ENCODE results near the gene TPM3.

The TPM3 gene

DNA sequence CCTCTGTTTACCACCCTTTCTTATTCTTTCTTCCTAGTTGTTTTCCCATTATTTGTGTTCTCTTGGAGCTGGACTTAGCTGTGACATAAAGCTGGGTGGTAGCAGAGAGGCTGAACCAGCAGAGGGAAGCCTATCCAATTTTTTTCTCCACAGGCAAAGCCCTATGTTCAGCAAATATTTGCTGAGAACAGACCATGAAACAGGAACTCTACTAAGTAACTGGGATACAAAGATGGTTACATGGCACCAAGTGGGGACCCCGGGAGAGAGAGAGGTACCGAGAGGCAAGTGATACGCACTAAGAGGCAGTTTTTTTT, 7.6 kb upstream of the TPM3 start:
- DNase-seq = no peak

DNA sequence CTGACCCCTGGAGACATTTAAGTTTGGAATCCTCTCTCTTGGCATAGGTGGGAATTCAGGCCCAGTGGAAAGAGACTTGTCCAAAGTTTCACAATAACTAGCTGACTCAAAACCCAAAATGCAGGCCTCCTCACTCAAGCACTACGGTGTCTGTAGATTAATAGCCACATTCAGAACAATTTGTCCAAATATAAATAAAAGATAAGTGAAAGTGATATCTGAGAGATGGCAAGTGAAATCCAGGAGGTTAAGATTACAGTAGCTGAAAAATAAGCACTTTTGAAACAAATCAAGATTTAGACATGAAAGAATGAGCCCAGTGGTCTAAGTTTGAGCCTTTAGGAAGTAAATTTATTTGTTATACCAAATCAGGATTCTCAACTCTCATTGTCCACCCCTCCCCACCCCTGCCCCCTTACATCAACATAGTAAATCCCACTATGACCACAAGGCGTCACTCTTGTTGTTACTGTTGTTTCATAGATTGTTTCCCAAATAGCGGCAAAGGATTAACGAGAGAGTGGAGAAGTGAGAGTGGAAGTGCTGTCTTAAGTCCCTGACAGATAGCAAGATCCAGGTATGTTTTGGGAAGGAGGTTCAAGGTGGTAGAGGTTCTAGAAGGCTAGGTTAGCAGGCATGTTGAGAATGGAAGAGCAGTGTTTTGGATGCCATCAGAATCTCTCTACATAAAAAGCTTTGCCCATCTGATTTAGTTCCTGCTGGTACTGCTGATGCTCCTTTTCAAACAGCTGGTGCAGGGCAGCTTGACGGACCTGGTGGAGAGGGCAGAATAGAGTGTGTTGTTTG, 7.1 kb upstream of the TPM3 start:
- no peak for DNase-seq

GRCh38 chr1:154193821-154194220, 1.9 kb upstream of the TPM3 start:
- no peak for DNase-seq

- DNase-seq = no peak
Measured at GRCh38 chr1:154192476-154192875, 576 bp upstream of the TPM3 start.

DNA sequence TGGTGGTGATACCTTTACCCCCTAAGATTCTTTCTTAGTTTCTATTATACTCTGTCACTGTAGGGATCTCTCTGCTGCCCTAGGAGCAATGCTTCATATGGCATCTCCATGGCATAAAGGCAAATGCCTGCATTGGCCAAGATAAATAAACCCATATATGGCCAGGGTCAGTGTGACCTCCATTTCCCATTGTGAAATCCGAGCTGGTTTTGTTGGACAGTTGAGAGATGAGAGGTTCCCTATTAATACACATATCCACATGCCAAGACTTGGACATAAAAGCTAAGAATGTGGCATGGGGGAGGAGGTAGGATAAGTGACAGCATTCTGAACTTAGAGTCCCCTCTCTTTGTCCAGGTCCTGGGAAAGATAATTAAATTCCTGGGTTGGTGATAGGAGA, 1.4 kb downstream of the TPM3 start:
- no peak for DNase-seq

- DNase-seq = no peak
Measured at GRCh38 chr1:154186852-154187501, 4.9 kb downstream of the TPM3 start.

DNA sequence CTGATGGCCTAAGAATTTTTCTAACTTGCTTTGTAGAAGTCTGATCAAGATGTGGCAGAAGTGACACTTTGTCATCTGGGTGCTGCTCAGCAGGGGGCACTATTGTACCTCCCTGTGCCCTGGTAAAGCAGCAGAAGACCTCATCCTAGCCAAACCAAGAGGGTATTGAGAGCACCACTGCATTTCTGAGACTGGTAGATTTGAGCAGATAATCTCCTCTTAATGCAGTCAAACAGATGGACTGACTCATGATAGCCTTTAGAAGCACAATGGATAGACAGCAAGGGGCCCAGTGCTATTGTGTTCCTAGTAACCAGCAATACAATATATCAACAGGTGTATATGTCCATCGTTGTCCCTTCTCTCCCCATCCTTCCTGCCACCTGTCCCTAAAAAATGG, 5.7 kb downstream of the TPM3 start:
- DNase-seq = peak; percentile 35

- DNase-seq = peak; percentile 89
Measured at GRCh38 chr1:154183046-154183915, 8.6 kb downstream of the TPM3 start.

DNA sequence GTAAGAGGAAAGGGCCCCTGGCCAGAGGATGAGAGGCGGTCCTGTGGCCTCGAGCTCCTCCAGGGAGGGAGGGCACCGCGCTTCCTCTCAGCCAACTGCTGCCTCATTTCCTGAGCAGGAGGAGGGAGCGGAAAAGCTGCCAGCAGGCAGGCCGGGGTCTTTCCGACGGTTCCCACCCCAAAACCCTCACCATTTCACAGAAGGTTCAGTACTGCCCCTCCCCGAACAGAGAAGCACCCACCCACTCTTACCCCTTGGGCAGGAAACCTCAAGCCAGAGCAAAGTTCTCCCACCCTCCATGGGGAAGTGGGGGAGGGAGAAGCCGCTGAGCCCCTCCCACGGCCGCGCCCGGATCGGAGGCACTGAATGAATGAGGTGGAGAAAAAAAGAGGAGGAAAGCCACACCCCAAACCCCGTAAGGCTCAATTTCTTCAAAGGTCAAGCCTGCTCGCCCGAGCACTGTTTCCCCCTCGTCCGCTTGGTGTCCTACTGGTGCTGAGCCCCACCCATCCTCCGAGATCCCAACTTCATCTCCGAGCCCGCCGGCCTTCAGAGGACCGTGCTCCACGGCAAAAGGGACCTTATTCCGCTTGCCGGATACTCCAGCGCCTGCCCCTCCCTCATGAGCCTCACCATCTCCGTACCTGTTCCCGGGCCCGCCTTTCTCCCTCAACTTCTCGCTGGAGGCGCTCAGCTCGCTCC, 9.4 kb downstream of the TPM3 start:
- peak; percentile 97 for DNase-seq

DNA sequence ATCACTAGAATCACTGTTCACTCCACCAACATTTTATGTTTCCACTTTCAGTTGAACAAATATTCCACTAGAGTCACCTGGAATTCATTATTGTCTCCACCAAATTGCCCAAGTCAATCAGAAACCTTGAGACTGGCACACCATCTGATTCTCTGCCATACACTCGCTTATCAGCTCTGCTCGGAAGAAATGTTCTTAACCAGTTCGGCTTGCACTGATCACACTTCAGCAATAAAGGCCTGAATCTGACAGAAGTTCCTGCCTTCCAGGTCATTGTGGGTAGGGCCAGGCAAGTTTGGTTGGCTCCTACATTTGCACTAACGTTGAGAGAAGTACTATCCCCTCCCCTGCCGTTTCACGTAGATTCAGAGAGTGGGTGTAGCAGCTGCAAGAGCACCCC, 10.0 kb downstream of the TPM3 start:
- DNase-seq = no peak

DNA sequence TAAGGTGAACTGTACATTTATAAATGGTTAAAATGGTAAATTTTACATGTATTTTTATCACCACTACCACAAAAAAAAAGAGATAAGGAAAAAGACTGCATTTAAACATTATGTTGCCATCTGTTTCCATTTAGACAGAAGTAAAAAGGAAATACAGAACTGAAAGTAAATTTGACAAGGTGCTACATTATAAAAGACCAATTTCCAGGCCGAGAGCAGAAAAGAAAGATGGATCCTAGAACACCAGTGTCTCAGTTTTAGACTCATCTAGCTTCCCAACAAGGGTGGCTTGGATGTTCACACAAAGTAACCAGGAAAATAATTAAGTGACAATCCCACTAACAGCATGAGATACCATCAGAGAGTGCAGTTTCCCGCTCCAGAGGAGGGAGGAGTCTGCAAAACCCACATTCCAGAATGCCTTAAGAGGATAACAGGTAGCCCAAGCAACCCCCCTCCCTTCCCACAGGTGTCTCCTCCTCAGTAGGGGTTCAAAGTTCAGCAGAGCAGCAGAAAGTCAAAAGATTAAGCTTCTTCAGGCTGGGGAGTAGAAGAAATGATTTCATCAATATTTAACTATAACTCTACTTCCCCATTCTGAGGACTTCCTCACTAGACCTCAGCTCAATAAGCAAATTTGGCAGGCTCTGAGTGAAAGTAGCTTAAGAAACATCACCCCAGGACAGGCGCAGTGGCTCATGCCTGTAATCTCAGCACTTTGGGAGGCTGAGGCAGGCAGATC, 11.8 kb downstream of the TPM3 start:
- peak; percentile 76 for DNase-seq

DNA sequence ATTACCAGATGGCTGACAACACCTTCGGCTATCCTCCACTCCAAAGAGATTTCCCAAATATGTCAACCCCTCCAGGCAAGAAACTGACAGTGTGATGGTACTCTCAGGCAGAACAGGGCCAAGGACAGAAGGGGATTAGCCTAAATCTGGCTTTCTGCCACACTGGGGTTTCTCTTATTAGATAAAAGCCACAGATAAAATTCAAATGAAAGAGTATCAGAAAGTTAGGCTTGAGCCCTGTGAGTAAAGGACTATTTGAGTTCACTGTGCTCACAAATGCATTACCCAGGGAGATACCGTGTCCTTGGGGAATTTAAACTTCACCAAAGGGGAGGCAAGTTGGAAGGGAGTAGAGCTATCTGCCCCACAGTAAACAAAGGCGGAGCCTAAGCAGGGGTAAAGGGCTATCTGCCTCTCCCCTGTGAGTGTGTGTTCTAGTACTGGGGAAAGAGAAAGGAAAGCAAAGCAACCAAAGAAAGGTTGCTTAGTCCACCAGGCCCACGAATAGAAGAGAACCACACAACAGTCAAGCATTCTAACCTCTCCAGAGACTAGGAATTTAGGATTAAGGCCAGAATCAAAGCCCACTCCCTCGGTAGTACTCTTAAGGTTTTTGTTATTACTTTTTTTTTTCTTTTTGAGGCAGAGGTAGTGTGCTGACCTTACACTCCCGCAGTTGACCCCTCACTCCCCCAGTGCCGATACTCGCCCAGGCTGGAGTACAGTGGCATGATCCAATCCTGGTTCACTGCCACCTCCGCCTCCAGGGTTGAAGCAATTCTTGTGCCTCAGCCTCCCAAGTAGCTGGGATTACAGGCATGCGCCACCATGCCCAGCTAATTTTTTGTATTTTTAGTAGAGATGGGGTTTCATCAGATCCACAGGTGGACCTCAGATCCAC, 12.7 kb downstream of the TPM3 start:
- DNase-seq = no peak

DNA sequence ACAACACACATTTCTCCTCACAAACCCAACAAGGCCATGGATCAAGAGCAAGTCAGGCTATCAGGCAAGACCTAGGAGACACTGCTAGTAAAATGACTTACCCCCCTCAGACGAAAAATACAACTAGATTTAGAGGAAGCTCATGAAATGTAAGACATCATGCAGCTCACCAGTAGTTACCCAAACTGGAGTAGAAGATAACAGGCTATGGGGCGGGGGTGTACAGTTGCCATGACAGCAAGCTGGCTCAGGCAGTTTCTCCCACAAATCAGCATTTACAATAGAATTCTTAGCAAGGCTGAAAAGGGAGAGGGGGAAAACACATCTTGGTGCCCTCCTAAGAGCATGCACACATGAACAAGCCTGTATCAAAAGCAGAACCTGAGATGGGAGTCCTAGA, 13.9 kb downstream of the TPM3 start:
- DNase-seq = no peak

- peak; percentile 33 for DNase-seq
Measured at GRCh38 chr1:154176337-154176736, 15.6 kb downstream of the TPM3 start.

DNA sequence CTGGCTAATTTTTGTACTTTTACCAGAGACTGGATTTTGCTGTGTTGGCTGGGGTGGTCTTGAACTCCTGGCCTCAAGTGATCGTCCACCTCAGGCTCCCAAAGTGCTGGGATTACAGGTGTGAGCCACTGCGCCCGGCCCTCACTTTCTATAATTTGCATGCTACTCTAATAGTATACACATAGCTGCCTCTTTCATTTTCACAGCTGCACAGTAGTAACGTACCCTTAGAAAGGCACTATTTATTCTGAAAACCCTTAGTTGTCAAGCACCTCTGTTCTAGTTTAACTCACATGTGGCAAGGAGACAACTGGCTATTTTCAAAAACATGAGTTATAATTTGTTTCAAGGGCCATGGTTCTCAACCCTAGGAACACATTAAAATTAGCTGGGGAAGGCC, 17.2 kb downstream of the TPM3 start:
- no peak for DNase-seq

GRCh38 chr1:154171880-154172279, 20.0 kb downstream of the TPM3 start:
- no peak for DNase-seq

DNA sequence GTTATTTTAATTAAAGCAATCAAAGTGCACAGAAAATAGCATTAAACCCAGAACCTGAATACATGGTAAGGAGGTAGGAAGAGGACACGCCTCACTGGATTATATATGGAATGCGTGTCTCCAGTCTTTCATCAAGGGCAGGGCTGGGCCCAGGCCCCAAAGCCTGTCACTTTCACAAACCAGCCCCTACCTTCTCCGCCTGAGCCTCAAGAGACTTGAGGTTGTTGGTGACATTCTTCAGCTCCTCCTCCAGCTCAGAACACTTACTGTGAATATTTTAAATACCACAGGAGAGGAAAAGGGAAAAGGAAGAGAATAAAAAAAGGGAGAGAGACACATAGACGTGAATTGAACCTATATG, 20.7 kb downstream of the TPM3 start:
- DNase-seq = no peak

GRCh38 chr1:154170547-154171222, 21.2 kb downstream of the TPM3 start:
- no peak for DNase-seq

DNA sequence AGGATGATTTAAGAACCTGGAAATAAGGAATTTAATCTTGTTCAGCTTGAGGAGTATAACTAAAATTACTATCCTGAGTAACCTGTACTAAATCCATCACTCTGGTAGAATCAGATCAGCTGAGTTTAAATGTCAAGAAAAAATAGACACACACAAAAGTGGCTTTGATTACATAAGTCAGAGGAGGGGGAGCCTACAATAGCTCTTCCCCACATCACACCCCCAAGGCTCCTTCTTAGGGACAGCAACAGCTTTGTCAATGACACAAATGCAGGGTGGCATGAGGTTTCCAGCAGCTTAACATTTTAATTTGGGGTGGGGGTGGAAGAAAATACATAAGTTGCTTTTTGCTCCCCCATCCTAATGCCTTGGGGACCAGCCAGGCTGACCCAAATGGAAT, 24.4 kb downstream of the TPM3 start:
- no peak for DNase-seq

DNA sequence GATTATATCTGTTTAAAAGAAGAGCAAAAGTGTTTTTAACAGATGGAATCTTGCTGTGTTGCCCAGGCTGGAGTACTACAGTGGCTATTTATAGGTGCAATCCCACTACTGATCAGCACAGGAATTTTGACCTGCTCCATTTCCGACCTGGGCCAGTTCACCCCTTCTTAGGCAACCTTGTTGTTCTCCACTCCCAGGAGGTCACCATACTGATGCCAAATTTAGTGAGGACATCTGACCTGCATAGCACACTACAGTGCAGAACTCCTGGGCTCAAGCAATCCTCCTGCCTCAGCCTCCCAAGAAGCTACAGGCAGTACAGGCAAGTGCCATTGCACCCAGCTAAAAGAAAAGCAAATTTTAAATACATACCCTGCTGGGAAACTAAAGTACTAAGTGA, 25.7 kb downstream of the TPM3 start:
- no peak for DNase-seq

DNA sequence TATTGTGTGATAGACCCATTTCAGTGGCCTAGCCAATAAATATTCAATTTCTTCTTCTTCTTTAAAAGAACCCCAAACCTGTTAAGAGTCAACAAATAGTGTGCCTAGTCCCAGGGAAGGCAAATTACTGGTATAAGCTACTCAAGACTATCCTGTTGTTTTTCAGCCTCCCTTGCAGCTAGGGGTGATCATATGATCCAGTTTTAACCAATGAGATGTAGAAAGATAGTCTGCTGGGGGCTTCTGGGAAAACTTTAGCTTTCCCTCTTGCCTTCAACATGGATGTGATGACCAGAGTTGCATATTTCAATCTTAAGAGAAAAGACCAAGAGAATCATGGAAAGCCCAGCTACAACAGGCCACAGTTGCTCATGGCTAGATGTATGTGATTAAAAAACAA, 32.3 kb downstream of the TPM3 start:
- no peak for DNase-seq
